ENCODE results near the gene PI4KA. TPM values are rescaled to one million over a fixed set of nuclear protein-coding genes. Genes with fewer than 3 reads are reported as not detected.

The PI4KA gene
- total and polyA plus RNA-seq, 2 of the 13 experiments (the other 11 are each of a cell fraction or from before 2014, with no cell fraction given): 27.4 to 56.4 TPM

DNA sequence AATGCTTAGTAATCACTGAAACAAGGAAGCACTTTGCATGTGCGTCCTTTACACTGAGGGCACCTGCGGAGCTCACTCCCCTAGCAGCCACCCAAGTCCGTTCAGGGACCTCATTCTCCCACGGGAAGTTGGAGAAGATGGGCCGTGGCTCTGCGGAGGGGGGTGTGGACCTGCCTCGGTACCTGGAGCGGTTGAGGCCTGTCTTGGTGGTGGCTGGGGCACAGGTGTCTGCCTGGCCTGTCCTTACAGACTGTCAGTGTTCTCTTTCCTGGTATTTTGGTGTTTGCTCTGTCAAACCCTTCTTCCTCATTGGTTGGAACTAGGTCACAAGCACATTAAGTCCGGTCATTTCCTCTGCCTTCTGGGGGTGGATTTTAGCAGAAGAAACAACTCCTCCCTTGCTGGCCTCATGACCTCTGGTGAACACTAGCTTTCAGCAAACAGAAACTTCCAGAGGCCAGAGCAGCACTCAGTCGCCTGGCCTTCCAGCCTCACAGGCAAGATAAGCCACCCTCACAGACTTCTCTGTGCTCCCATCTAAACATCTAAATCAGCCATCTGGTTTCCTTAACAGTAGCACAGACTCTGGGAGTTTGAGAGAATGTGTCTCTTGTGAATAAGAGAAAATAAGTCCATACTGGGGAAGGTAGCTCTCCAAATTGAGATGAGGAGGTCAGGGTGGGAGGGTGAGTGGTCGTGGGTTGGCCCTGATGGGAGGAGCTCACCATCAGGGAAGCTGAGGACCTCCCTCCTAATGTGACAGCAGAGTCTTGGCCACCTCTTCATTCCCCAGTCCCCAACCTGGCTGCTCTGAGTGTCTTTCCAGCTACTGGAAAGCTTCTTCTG is 8.8 kb upstream of the PI4KA start (continued):
- no peak for TF ChIP-seq MXD4 (CRISPR knock-in tag; IDR thresholded peaks at IDR 0.05)
- TF ChIP-seq SP5 (CRISPR knock-in tag; IDR thresholded peaks at IDR 0.05; ENCODE audit: borderline replicate concordance, low read depth): peak; percentile 30; the same call in 1 of the 2 replicates
- TF ChIP-seq KLF6 (CRISPR knock-in tag; IDR thresholded peaks at IDR 0.05): no peak
- no peak for TF ChIP-seq JUN (CRISPR knock-in tag; IDR thresholded peaks at IDR 0.05)
- TF ChIP-seq, protein P1, sequence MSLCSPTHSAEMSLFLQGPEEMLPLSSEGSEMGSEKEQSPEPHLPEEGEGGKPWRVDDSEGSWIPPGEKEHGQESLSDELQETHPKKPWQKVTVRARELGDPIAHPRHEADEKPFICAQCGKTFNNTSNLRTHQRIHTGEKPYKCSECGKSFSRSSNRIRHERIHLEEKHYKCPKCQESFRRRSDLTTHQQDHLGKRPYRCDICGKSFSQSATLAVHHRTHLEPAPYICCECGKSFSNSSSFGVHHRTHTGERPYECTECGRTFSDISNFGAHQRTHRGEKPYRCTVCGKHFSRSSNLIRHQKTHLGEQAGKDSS (CRISPR knock-in tag; IDR thresholded peaks at IDR 0.05; ENCODE audit: borderline replicate concordance, low read depth): no peak
- no peak for TF ChIP-seq RFX1 (IDR thresholded peaks at IDR 0.05)
- peak; percentile 44; the same call in 1 of the 2 replicates for TF ChIP-seq ZNF263 (CRISPR knock-in tag; IDR thresholded peaks at IDR 0.05)
- TF ChIP-seq NCOA5 (CRISPR knock-in tag; IDR thresholded peaks at IDR 0.05): no peak
- TF ChIP-seq NFYC (CRISPR knock-in tag; IDR thresholded peaks at IDR 0.05): peak; percentile 65
- no peak for TF ChIP-seq ZNF790 (CRISPR knock-in tag; IDR thresholded peaks at IDR 0.05; ENCODE audit: borderline replicate concordance)
- TF ChIP-seq, protein P2, sequence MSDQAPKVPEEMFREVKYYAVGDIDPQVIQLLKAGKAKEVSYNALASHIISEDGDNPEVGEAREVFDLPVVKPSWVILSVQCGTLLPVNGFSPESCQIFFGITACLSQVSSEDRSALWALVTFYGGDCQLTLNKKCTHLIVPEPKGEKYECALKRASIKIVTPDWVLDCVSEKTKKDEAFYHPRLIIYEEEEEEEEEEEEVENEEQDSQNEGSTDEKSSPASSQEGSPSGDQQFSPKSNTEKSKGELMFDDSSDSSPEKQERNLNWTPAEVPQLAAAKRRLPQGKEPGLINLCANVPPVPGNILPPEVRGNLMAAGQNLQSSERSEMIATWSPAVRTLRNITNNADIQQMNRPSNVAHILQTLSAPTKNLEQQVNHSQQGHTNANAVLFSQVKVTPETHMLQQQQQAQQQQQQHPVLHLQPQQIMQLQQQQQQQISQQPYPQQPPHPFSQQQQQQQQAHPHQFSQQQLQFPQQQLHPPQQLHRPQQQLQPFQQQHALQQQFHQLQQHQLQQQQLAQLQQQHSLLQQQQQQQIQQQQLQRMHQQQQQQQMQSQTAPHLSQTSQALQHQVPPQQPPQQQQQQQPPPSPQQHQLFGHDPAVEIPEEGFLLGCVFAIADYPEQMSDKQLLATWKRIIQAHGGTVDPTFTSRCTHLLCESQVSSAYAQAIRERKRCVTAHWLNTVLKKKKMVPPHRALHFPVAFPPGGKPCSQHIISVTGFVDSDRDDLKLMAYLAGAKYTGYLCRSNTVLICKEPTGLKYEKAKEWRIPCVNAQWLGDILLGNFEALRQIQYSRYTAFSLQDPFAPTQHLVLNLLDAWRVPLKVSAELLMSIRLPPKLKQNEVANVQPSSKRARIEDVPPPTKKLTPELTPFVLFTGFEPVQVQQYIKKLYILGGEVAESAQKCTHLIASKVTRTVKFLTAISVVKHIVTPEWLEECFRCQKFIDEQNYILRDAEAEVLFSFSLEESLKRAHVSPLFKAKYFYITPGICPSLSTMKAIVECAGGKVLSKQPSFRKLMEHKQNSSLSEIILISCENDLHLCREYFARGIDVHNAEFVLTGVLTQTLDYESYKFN (CRISPR knock-in tag; conservative IDR thresholded peaks at IDR 0.05): peak; percentile 62
- TF ChIP-seq ZNF501 (CRISPR knock-in tag; IDR thresholded peaks at IDR 0.05): 0 out of 2 replicates have a peak, but pooled peaks have one; percentile 39
- no peak for TF ChIP-seq ZNF746 (CRISPR knock-in tag; IDR thresholded peaks at IDR 0.05)
- TF ChIP-seq, protein P3, sequence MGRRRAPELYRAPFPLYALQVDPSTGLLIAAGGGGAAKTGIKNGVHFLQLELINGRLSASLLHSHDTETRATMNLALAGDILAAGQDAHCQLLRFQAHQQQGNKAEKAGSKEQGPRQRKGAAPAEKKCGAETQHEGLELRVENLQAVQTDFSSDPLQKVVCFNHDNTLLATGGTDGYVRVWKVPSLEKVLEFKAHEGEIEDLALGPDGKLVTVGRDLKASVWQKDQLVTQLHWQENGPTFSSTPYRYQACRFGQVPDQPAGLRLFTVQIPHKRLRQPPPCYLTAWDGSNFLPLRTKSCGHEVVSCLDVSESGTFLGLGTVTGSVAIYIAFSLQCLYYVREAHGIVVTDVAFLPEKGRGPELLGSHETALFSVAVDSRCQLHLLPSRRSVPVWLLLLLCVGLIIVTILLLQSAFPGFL (CRISPR knock-in tag; IDR thresholded peaks at IDR 0.05): no peak
- TF ChIP-seq MYC (CRISPR knock-in tag; IDR thresholded peaks at IDR 0.05; ENCODE audit: borderline replicate concordance): no peak
- no peak for TF ChIP-seq ZMYM2 (CRISPR knock-in tag; IDR thresholded peaks at IDR 0.05)
- no peak for TF ChIP-seq SPEN (CRISPR knock-in tag; IDR thresholded peaks at IDR 0.05; ENCODE audit: low read depth)
- TF ChIP-seq, protein P4, sequence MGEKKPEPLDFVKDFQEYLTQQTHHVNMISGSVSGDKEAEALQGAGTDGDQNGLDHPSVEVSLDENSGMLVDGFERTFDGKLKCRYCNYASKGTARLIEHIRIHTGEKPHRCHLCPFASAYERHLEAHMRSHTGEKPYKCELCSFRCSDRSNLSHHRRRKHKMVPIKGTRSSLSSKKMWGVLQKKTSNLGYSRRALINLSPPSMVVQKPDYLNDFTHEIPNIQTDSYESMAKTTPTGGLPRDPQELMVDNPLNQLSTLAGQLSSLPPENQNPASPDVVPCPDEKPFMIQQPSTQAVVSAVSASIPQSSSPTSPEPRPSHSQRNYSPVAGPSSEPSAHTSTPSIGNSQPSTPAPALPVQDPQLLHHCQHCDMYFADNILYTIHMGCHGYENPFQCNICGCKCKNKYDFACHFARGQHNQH (CRISPR knock-in tag; IDR thresholded peaks at IDR 0.05): no peak
- TF ChIP-seq LCORL (IDR thresholded peaks at IDR 0.05): no peak
- no peak for TF ChIP-seq LCORL (CRISPR knock-in tag; IDR thresholded peaks at IDR 0.05)
- TF ChIP-seq MEIS1 (CRISPR knock-in tag; IDR thresholded peaks at IDR 0.05; ENCODE audit: borderline replicate concordance): no peak

Measured in HepG2 (cell line).